HG02943 (cell line): ENCODE data around the gene B2M.

Experiments used
- ATAC-seq: cut with Tn5 transposase; IDR thresholded peaks from one replicate; pipeline ENCODE4 v1.9.1; 2021; ENCODE audit warnings: mild to moderate bottlenecking, low read depth, moderate library complexity; ENCODE audit not compliant: unreplicated experiment

Gene B2M

DNA sequence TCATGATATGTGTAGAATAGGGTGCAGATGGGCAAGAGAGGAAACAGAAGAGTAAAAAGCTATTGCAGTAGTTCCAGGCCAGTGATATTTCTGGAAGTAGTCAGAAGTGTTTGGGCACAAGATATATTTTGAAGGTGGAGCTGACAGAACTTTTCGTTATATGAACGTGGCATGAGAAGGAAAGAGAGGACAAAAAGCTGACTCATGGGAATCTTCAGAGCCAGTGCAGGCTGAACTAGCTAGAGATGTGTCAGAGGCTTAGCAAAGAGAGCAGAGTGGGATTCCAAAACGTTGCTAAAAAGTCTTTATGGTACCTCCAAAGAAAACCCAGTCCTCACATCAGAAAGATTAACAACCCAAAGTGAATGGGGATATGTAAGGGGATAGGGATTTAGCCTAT lies 53.7 kb downstream of the B2M start:
- ATAC-seq = no peak
